NCI-H82 (cell line): Measurements from ENCODE around the gene ODR4.
"Not testable (repeated sequence)": the region's sequence is repeated elsewhere in the genome, so short reads cannot be mapped to it uniquely, and the experiment has no call there.

Experiments used
- DNase-seq: peaks from one replicate; lab custom pipeline; 2025; lab: John Stamatoyannopoulos, UW

ODR4 gene

DNA sequence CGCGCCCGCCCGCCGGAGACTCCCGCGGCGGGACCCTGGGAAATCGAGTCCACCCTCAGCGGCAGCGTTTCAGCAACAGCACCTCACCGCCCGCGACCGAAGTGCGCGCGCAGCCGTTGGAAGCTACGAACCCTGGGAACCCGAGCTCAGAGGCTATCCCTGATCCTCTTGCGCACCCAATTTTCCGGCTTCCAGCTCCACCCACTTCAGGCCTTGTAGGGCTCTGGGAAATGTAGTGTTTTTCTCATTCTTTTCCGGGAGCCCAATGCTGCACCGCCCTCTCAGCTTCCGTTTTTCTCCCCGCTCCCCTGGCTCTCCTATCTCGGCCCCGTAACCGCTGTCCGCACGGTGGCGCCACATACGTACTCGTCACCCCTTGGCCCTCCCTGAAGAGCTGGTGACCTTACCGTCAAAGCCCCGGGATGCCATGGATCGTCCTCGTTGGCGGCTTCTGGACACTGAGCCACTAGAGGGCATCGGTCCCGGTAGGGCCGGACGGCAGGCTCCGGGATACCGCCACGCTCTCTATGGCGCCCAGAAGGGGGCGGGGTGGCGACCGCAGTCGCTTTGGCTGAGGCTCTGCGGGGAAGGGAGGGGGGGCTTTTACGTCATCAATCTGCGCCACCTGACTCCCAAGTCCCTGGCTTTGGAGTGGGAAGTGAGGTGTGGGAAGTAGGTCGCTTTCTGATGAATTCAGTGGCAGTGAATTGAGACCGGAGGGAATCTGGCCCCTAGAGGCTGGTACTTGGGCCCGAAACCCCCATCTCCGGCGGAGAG is at the start of gene ODR4, which contains the start of gene TPR:
TSS of gene ODR4 (plus strand) at position 687 of the 777 bp plus-strand sequence. CDS start 3,948 bp downstream, outside the sequence.
TSS of gene TPR (minus strand) at position 102 of the 777 bp plus-strand sequence. CDS start 225 bp downstream, outside the sequence.
- peak; percentile 100 for DNase-seq

DNA sequence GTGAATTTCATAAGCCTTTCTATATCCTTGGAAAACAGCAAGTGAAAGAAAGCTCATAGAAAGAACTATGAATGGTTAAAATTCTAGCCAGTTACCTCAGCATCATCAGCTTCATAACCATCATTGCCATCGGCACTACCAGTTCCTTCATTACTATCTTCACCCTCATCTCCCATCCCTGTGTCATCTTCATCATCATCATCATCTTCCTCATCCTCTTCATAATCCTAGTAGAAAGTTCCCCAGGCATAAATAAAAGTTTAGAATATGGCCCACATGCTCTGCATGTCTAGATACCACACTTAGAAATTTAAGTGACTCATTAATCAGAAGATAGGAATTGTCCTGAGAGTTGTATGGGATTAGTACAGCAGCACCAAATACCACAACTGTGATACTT is 49.6 kb upstream of the ODR4 start:
- DNase-seq, result no peak

DNA sequence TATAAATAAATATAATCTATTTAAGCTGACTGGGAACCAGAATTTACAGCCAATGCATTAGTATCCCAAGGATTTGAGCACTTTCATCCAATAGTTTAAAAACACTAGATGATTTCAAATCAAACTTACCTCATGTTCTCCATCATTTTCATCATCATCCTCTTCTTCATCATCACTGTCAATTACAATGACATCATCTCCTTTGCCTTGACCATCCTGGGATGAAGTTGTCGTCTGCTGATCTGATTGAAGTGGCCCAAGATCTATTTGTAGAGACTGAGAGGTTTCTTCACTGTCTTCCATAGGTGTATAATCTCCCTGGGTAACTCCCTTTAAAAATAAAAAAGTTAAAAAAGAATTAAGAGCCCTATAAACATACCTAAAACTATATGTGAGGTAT is 48.3 kb upstream of the ODR4 start:
- no peak for DNase-seq

DNA sequence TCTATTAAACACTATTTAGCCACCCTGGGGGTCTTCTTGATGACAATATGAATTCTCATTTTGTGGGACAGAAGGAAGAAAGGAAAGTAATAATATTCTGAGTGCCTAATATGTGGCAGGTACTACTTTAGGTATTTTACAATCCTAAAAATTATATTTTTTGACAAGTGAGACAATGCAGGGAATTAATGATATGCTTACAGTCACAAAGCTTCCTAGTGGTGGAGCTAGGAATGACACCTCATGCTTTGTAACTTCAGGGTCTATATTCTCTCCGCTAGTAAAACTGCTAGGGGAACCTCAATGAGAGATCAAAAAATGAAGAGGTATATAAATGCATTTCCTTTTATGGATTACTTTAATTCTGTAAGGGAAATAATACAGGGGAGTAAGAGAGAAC is 44.9 kb upstream of the ODR4 start:
- DNase-seq, result peak; percentile 37

DNA sequence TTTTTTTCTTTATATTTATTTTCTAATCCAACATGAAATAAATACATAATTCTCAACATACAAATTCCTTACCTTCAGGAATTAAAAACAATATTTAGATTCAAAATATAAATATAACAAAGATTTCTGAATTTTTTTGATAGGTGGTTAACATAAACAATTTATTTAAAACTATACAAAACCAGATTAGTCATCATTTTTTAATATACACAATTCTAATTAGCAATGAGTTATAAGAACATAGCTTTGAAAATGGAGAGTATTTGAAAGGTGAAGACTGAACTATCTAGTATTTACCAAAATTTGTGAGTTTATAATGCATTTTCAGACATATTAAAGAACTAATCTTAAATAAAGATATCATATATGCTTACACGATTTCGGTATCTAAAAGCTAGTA is 38.1 kb upstream of the ODR4 start:
- DNase-seq, result no peak

DNA sequence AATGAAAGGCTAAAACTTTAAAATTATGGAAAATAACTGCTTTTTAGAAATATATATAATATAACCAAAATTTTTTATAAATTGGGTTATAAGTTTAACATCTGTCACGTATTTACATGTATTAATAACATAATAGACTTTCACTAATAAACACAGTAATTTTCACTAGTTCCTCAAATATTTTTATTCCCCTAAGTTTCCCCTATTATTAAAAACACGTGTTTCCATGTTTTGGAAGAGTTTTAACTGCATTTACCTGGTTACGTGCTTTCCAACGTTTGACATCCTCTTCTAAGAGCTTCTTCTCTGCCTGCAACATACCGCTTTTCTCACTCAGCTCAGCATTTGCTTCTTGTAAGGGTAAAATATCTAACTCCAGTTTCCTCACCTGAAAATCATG is 34.9 kb upstream of the ODR4 start:
- DNase-seq, result no peak

DNA sequence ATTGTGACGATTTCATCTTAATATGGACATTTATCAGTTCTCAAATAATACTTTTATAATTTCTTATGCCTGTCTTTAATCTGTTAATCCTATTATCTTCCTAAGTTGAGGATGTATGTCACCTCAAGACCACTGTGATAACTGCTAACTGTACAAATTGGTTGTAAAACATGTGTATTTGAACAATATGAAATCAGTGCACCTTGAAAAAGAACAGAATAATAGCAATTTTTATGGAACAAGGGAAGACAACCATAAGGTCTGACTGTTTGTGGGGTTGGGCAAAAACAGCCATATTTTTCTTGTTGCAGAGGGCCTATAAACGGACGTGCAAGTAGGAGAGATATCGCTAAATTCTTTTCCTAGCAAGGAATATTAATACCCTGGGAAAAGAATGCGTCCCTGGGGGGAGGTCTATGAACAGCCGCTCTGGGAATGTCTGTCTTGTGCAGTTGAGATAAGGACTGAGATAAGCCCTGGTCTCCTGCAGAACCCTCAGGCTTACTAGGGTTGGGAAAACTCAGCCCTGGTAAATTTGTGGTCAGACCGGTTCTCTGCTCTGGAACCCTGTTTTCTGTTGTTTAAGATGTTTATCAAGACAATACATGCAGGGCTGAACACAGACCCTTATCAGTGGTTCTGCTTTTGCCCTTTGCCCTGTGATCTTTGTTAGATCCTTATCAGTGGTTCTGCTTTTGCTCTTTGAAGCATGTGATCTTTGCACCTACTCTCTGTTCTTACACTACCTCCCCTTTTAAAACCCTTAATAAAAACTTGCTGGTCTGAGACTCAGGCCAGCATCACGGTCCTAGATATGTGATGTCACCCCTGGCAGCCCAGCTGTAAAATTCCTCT is 27.6 kb upstream of the ODR4 start:
- DNase-seq, result not testable (repeated sequence)

DNA sequence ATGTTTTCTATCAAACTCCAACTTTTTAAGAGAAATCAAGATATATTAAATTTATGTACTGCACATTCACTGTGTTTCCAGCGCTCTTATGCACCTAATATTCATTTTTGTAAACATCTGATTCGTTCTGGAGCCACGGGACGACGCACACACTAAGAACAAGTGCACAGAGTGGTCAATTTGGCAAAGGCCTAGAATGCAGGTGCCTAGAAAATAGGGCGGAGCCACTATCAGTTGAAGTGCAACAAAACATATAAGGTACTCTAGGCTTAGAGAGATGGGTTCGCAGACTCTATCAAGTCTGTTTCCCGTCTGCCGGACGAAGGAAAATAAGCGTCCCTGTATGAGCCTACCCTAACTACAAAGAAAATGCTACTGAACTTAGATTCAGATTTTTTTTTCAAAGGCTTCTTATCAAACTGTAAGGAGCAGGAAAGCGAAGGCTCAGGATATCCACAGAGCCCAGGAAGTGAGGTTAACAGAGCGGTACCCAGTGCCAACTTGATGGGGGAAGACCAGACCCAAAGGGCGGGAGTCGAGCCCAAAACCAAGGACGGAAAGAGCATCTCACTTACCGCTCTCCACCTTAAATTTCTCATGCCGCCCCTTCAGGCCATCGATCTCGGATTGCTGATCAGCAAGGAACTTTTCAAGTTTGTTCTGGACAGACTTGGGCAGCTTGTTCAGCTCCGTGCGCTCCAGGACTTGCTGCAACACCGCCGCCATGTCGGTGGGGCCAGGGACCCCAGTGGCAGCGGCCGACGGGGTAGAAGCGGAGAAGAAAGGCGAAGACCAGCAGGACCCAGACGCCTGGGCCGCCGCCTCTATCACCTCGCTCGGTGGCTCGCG is 1.1 kb upstream of the ODR4 start:
- DNase-seq, result peak; percentile 68

DNA sequence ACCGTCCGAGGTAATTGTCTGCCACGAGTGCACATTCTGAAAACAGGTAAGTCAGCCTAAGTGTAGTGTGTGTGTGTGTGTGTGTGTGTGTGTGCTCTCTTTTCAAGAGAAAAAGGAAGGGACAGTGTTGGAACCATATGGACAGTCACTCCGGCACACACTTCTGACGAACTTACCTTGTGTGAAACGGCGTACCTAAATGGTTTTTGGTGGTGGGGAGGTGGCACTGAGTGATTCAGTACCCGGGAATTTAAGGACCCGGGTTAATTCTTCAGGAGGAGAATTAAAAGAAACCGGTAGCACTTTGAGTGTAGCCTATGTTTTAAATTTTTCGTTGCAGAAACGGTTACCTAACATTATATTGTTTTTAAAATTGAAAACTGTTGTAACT is 286 bp downstream of the ODR4 start:
- DNase-seq, result no peak

DNA sequence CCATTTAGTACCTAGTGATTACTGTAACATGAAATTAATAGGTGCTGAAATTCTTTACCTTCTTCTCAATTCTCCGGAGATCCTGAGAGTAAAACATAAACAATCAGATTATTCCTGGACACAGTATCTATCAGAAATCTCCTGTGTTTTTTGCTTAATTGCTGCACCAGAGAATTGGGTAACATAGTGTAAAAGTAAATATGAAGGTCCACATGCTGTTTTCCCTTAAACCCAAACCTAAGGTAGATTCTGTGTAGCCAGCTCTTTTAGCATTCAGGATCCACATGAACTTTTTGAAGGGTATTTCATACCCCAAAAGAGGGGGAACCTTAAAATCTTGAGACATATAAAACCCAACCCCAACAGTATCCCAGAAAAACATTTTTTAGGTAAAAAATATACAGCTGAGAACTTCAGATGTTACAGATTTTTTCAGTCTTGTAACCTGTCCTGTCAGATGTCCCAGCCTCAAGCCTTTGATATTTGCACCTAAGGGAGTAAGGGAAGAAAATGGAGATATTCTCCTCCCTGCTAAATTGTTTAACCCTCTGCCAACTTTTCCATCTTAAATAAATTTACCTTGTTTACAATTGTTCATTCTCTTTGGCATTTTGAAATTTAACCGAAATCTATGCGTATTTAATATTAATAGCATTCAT is 11.2 kb downstream of the ODR4 start:
- DNase-seq, result no peak

DNA sequence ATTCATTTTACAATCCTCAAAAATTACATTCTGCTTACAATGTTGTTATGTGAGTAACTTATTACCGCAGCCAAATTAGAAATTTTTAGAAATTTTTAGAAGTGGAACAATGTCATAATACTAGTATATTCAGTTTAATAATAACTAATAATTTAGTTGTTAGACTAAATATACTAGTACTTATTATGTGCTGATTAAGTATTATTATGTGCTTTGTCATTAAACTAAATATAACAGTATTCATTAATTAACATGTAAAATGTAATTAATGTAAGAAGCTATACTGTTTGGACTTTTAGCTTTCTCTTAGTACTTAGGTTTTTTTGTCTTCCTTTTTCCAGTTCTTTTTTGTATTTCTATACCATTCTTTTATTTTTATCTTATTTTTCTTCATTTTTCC is 15.3 kb downstream of the ODR4 start:
- DNase-seq, result no peak

DNA sequence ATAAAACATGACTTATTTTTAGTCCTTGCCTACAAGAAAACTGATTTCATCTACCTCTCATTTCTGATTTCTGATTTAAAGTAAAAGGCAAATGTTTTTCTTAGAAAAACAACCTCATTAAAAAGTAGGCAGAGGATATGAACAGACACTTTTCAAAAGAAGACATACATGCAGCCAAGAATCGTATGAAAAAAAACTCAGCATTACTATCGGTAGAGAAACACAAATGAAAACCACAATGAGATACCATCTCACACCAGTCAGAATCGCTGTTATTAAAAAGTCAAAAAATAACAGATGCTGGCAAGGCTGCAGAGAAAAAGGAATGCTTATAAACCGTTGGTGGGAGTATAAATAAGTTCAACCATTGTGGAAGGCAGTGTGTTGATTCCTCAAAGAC is 16.2 kb downstream of the ODR4 start:
- DNase-seq, result no peak

DNA sequence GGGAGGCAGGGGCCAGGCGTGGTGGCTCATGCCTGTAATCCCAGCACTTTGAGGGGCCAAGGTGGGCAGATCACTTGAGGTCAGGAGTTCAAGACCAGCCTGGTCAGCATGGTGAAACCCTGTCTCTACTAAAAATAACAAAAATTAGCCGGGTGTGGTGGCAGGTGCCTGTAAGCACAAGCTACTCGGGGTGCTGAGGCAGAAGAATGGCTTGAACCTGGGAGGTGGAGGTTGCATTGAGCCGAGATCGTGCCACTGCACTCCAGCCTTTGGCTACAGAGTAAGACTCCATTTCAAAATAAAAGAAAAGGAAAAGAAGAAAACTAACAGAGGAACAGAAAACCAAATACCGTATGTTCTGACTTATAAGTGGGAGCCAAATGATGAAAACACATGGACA is 17.1 kb downstream of the ODR4 start:
- not testable (repeated sequence) for DNase-seq

DNA sequence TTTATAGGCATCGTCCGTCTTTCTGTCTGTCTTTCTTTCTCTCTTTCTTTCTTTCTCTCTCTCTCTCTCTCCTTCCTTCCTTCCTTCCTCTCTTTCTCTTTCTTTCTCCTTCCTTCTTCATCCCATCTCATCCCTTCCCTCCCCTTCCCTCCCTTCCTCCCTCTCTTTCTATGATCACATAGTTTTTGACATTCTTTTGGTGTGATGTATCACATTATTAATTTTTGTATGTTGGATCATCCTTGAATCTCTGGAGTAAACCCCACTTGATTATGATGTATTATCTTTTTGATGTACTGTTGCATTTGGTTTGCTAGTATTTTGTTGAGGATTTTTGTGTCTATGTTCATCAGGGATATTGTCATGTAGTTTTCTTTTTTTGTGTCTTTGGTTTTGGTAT is 25.8 kb downstream of the ODR4 start:
- DNase-seq, result not testable (repeated sequence)

DNA sequence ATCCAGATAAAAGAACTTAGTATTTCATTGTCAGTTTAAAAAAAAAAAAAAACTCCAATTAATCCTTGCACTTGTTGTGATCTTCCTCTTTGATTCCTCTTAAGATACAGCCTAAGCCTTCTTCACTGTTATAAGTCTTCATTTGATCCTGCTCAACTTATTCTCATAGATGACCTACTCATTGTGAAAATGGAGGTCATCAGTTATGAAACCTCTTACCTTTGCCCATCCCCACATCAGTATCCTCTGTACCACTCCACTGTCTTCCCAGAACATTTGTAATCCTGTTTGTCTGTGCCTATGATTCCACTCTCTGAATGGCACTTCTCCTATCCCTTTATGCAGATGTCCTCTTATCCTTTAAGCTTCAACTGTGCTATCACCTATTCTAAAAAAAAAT is 28.0 kb downstream of the ODR4 start:
- DNase-seq, result peak; percentile 92

DNA sequence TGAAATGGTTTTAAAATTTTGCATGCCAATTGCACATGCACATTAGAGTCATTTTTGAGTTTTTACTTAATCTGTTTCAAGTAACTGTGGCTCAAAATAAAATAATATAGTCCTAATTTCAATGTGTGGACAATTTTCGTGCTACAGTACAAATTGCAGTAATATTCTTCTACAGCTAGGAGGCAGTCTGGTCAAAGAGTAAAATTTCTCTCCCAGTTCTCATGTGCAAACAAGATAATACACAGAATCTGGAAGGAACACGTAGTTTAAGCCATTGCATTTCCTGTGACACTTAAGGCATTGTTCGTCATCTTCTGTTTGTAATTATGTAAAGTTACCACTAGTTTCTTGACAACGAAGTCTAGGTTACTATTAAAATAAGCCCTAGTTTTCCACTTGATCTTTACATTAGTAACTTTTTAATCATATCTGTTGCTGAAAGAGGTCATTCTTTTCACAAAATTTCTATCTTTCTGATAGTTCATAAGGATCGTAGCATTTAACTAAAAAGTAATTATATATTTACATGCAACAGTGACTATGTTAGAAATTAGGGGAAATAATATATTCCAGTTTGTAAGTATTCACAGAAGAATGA is 28.9 kb downstream of the ODR4 start:
- DNase-seq, result peak; percentile 88

DNA sequence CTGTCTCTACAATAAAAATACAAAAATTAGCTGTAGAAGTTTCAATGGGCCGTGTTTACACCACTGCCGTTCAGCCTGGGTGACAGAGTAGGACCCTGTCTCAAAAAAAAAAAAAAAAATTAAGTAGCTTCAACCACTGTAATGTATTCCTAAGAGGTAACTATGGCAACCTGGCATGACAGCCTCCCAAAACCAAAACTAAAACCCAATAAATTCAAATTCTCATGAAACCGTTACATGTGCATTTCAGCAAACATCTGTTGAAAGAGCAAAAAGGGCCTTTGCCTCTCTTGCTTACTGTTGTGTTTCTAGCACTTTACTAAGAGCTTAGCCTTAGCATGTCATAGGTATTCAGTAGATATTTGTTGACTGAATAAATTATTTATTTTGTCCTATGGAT is 33.5 kb downstream of the ODR4 start:
- DNase-seq, result no peak

DNA sequence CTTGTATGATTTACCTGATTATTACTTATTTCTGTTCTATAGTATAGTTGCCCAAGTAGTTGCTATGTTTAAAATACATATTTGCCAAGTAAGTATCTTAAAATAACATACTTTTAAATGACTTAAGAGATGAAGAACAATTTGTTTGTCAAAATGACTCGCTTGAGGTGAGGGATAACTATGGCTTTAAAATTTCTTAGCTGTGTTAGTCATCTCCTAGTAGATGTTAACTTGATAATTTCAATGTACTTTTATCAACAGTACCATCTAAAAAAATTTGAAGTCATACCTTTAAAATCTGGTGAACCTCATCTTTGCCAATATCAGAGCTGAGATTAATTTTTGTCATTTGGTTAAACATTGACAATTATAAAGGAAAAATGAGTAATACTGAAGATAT is 37.7 kb downstream of the ODR4 start:
- DNase-seq, result no peak

DNA sequence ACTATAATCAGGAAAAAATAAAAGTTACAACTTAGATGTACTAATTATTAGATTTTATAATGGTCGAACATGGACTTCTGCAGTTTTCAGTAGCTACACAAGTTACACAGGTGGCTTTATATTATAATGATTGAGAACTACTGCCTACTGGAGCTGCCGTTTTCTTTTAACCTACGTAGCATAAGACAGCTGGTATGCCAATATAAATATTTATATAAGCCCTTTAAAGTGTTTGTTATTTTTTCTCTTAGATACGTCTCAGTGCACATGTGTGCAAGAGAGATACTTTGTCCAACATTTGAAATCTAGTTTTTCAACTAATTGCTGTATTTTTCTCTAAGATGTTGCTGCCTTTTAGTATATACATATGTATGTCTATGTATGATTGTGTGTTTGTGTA is 42.9 kb downstream of the ODR4 start:
- DNase-seq, result no peak

DNA sequence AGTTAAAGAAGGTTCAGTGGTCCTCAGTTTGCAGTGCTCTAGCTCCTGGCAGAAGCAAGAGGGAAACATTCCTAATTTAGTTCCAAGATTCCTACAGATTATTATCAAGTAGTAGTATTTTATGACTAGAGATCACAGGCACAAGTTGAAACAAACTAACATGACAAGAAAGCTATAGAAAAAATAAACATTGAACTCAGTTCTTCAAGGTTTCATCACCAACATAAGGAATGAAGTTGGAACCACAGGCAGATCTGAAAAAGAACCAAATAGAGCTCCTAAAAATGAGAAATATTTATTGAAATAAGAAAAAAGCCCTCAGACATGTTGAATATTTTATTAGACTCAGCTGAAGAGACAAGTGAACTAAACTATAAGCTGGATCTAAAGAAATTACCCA is 44.7 kb downstream of the ODR4 start:
- DNase-seq, result no peak

DNA sequence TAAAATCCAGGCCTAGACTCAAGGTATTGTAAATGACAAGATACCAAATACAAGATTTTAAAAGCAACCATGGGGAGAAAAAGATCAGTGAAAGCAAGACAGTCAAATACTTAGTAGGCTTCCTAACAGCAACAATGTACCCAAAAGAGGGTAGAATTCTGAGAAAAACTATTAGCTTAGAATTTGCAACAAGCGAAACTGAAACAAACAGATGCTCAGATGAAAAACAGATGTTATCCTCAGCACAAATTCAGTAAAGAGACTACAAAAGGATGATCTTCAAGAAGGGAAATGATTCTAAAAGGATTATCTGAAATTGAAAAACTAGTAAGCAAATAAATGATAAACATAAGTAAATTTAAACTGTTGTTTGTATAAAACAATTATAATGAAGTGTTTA is 45.3 kb downstream of the ODR4 start:
- peak; percentile 57 for DNase-seq
